NCI-H146 treated with DMSO at 0.1 percent for 48 hours (cell line): Measurements from ENCODE around the gene FGF1.

Experiments used
- DNase-seq: peaks from one replicate; lab custom pipeline; 2025; ENCODE audit not compliant: unreplicated experiment; lab: John Stamatoyannopoulos, UW

The FGF1 gene

GRCh38 chr5:142685418-142686209 lies at the start of gene FGF1:
FGF1 (minus strand) TSS chr5:142686090; CDS start chr5:142614127, 71,963 bp downstream.
- no peak for DNase-seq

GRCh38 chr5:142727735-142728047 lies 41.8 kb upstream of the FGF1 start:
- DNase-seq: no peak

GRCh38 chr5:142726188-142726731 lies 40.4 kb upstream of the FGF1 start:
- no peak for DNase-seq

GRCh38 chr5:142725231-142726187 lies 39.6 kb upstream of the FGF1 start:
- no peak for DNase-seq

- DNase-seq: no peak
Measured at GRCh38 chr5:142724821-142725220, 38.9 kb upstream of the FGF1 start.

GRCh38 chr5:142722896-142723295 lies 37.0 kb upstream of the FGF1 start:
- DNase-seq: no peak

- DNase-seq: no peak
Measured at GRCh38 chr5:142722146-142722545, 36.3 kb upstream of the FGF1 start.

- DNase-seq: peak; percentile 4
Measured at GRCh38 chr5:142720641-142721271, 34.9 kb upstream of the FGF1 start.

- DNase-seq: no peak
Measured at GRCh38 chr5:142719836-142720370, 34.0 kb upstream of the FGF1 start.

- peak; percentile 4 for DNase-seq
Measured at GRCh38 chr5:142717582-142718215, 31.8 kb upstream of the FGF1 start.

- no peak for DNase-seq
Measured at GRCh38 chr5:142716963-142717362, 31.1 kb upstream of the FGF1 start.

- DNase-seq: no peak
Measured at GRCh38 chr5:142715291-142715690, 29.4 kb upstream of the FGF1 start.

- peak; percentile 42 for DNase-seq
Measured at GRCh38 chr5:142713121-142713706, 27.3 kb upstream of the FGF1 start.

GRCh38 chr5:142703153-142703552 lies 17.3 kb upstream of the FGF1 start:
- no peak for DNase-seq

- no peak for DNase-seq
Measured at GRCh38 chr5:142701673-142702311, 15.9 kb upstream of the FGF1 start.

GRCh38 chr5:142700566-142700965 lies 14.7 kb upstream of the FGF1 start:
- no peak for DNase-seq

GRCh38 chr5:142699184-142699720 lies 13.4 kb upstream of the FGF1 start:
- peak; percentile 19 for DNase-seq

GRCh38 chr5:142698447-142699183 lies 12.7 kb upstream of the FGF1 start:
- no peak for DNase-seq
